ENCODE data around the gene GNRH2.

GRCh38 chr20:3059489-3059888 is 16.1 kb downstream of the GNRH2 start:
- TF ChIP-seq, protein P1, sequence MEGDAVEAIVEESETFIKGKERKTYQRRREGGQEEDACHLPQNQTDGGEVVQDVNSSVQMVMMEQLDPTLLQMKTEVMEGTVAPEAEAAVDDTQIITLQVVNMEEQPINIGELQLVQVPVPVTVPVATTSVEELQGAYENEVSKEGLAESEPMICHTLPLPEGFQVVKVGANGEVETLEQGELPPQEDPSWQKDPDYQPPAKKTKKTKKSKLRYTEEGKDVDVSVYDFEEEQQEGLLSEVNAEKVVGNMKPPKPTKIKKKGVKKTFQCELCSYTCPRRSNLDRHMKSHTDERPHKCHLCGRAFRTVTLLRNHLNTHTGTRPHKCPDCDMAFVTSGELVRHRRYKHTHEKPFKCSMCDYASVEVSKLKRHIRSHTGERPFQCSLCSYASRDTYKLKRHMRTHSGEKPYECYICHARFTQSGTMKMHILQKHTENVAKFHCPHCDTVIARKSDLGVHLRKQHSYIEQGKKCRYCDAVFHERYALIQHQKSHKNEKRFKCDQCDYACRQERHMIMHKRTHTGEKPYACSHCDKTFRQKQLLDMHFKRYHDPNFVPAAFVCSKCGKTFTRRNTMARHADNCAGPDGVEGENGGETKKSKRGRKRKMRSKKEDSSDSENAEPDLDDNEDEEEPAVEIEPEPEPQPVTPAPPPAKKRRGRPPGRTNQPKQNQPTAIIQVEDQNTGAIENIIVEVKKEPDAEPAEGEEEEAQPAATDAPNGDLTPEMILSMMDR (IDR thresholded peaks at IDR 0.05) = no peak
- TF ChIP-seq POLR2AphosphoS5 (IDR thresholded peaks at IDR 0.05) (no peak), POLR2A (IDR thresholded peaks at IDR 0.05) (no peak)
